ENCODE results near the gene MUC5AC.
"Not testable (repeated sequence)": the region's sequence is repeated elsewhere in the genome, so short reads cannot be mapped to it uniquely, and the experiment has no call there.

The MUC5AC gene

DNA sequence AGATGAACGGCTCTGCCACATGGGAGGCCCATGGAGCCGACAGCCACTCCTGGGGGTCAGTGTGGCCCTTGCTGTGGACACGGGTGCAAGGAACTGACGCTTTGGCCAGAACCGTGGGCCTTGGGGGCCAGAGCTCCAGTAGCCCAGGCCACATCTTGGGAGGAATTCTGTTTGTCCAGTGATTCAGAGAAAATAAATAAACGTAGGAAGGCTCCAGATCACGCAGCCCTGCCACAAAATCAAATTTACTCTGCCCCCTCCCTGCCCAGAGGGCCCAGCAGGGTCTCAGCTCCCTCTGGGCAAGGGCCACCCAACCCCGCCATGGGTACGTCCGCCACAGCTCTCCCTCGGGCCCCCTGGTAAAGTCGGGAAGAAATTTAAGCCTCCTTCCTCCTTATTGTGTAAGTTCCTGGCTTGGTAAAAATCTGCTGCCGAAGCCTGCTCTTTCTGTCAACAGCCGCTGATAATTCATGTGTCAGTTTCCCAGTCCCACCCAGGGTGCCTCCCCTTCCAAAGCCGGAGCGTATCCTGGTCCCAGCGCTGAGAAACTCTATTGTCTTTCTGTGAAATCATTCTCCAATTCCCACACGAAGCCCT lies 6.9 kb upstream of the MUC5AC start:
- no peak for DNase-seq

DNA sequence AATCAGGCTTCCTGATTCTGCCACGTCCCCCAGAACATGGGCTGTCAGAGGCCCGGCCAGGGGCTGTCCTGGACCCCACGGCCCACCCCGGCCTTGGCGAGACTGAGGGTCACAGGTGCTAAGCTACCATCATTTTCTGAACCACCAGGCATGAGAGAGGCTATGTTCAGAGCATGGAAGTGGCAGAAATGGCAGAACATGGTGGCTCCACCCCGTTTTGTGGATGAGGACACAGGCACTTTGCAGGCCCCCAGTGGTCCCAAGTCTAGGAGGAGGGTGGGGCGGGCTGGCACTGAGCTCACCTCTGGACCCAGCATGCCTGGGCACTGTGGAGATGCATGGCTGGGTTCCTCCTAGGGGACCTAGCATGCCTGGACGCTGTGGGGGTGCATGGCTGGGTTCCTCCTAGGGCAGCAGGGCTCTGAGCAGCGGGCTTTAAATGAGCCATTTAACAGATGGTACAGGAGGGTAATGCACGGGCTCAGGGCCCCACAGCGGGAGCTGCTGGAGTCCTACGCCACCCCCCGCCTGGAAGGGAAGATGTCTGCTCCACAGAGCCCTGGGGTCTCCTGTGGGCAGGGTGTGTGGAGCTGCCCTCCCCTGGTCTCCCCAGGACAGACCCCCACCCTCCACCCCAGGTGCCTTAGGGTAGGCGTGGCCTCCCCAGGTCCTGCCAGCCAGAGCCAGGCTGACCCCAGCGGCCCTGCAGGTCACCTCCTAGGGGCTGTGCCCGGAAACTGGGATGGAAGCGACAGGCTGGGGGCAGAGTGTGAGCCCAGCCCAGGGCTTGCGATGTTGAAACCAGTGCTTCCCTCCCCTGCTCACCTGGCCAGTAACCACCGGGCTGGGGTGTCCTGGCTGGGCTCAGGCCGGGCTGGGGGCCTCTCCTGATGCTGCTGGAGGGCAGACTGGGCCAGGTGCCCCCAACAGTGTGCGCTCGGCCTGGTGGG lies 6.1 kb upstream of the MUC5AC start:
- DNase-seq = no peak

DNA sequence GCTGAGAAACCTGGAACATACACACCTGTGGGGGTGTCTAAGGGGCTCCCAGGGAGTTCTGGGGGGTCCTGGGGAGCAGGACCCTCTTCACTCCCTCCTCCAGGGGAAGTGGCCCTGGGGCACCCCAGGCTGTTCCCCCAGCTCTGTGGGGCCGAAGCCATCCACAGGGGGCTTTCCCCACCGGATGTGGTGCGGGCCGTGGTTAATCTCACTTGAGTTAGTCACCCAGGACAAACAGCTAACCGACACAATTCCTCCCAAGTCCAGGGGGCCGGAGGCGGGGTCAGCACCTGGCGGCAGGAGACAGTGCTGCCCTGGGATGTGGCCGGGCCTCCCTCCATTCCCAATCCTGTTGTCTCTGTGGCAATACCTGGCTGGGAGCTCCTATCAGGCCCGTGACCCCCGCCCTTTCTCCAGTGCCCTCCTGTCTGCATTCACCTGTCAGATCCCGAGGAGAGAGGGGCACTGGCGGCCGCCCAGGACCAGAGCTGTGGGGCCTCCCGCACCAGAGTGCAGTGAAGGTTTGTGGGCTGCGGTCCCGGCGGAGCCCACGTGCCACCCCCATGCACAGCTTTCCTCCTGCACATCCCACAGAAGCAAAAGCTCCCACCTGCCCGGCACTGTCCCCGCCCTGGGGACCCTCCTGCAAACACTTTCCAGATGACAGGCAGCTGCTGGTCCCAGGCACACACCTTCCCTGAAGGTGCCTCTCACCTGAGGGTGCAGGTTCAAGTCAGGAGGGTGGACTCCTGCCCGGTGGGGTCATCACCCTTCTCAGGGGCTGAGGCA lies 5.2 kb upstream of the MUC5AC start:
- DNase-seq = no peak

DNA sequence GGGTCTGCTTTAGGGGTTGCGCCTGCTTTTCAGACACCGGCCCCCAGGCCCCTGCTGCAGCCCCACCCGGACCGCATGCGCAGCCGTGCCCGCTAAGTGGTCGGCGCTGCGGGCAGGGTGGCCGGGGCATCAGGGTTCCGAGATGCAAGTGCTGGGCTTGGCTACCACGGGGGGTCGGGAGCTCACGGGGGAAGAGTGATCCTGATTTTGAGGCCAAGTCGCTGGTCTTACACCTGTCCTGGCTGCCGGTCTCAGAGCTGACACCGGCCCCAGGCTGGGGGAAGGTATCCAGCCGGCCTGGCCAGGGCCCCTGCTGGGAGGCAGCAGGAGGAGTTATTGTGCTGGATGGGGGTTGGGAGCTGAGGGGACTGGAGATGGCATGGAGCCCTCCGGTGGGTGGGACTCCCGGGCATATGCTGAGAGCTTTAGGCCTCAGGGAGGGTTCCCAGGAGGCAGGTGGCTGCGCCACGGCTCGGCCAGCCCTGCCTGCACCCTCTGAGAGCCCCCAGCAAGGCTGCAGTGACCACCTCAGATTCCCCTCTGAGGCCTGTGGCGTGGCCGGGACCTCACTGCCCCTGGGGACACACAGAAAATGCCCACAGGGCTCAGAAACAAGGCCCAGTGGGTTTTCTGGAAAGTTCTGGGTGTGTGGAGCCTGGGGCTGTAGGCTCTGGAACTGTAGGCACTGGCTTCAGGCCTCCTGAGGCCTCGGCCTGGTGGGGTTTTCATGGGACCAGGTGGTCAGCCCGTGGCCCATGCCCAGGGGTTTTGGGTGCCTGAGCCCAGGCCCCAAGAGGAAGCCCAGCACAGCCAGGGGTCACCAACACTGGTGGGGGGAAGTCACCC lies 4.4 kb upstream of the MUC5AC start:
- no peak for DNase-seq

DNA sequence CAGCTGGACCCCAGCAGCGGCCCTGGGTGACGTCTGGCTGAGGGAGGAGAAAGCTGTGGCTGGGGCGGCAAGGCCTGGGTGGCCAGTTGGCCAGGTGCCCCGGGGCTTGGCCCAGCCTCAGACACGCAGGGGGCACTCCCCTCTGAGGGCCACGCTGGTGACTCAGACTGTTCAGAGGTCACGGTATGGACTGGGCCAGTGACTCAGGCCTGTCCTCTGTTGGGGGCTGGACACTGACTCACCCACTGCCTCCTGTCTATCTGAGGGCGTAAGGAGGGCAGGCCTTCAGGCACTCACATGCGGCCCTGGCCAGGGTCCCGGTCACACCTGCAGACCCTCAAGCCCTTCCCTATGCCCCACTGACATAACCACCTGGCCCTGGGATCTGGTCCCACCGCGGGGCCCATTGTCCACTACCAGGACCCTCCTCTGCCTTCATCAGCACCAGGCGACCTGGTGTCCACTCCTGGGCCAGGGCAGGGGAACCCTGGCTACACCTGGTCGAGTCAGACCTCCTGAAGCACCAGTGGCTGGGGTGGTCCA lies 3.7 kb upstream of the MUC5AC start:
- no peak for DNase-seq

DNA sequence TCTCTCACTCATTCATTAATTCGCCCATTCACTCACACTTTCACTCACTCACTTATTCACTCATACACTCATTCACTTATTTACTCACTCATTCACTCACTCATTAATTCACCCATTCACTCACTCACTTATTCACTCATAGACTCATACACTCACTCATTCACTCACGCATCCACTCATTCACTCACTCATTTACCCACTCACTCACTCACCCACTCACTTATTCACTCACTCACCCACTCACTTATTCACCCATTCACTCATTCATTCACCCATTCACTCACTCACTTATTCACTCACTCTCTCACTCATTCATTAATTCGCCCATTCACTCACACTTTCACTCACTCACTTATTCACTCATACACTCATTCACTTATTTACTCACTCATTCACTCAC lies 3.1 kb upstream of the MUC5AC start:
- not testable (repeated sequence) for DNase-seq

DNA sequence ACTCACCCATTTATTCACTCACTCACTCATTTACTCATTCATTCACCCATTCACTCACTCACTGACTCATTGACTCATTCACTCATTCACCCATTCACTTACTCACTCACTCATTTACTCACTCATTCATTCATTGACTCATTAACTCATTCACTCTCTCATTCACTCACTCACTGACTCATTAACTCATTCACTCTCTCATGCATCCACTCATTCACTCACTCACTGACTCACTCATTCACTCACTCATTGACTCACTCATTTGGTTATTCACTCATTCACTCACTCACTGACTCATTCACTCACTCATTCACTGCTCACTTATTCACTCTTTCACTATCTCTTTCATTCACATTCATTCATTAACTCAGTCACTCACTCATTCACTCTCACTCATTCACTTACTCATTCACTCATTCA lies 2.5 kb upstream of the MUC5AC start:
- DNase-seq = no peak

DNA sequence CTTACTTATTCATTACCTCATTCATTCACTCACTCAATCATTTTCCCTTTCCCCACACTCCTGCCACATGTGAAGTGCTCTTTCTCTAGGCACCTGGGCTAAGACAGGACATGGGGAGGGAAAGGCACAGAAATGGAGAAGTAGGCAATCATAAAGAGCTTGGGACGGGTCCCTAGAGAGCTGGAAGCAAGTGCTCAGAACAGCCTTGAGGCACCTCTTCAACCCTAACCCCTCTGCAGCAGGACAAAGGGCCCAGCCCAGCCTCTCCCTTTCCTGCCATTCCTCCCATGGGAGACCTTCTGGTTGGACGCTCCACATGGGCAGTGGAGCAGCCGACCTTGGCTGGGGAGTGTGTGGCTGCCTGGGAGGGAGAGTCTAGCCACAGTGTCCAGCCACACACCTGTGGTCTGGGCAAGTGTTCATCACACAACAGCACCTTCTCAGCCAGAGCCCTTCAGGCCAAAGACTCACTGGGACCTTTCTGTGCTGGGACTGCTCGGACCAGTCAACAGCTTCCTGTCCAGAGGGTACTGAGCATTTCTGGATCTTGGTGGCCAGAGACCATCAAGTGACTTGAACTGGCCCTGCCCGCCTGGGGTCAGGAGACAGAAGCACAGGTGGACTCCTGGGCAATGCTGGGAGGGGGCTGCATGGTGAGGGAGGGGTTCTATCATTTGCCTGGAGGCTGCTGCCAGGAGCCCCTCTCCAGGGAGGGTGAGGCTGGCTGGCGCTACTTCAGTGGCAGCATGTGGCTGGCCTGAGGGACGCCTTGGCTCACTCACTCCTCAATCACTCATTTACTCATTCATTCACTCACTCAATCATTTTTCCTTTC lies 1.0 kb upstream of the MUC5AC start:
- DNase-seq = no peak

DNA sequence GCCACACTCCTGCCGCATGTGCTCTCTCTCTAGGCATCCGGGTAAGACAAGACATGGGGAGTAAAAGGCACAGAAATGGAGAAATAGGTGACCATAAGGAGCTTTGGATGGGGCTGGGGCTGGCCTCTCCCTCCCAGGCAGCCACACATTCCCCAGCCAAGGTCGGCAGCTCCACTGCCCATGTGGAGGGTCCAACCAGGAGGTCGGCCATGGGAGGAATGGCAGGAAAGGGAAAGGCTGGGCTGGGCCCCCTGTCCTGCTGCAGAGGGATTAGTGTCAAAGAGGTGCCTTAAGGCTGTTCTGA lies 460 bp upstream of the MUC5AC start:
- DNase-seq = no peak

DNA sequence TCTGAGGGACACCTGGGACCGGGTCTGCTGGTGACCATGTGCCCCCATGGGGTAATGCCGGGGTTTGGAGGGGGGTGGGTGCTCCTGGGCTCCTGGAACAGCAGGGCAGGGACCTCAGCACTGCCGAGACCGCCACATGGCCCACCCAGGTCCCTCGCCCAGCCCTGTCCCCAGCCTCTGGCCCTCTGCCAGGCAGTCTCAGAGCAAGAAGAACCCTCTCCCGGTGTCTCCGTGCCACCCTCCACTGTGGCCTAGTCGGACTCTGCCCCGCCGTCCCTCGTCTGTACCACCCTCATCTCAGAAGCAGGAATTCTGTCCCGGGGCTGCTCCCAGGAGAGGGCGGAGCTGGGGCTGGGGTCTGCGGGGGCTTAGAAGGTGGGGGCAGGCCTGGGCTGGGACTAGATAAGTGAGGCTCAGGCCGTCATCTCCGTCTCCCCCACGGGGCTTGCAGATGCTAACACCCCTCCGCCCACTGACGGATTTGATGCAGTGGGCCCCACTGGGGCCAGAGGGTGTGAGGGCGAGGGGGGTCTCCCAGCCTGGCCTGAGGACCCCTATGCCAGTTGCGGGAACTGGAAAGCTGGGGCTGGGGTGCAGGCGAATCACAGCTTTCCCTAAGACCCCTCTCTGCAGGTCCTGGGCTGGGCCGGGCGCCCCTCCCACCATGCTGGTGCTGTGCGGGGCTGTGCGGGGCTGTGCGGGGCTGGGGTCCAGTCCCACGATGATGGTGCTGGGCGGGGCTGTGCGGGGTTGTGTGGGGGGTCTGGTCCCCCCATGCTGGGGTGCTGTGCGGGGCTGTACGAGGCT lies 1.1 kb downstream of the MUC5AC start:
- peak; percentile 13 for DNase-seq

DNA sequence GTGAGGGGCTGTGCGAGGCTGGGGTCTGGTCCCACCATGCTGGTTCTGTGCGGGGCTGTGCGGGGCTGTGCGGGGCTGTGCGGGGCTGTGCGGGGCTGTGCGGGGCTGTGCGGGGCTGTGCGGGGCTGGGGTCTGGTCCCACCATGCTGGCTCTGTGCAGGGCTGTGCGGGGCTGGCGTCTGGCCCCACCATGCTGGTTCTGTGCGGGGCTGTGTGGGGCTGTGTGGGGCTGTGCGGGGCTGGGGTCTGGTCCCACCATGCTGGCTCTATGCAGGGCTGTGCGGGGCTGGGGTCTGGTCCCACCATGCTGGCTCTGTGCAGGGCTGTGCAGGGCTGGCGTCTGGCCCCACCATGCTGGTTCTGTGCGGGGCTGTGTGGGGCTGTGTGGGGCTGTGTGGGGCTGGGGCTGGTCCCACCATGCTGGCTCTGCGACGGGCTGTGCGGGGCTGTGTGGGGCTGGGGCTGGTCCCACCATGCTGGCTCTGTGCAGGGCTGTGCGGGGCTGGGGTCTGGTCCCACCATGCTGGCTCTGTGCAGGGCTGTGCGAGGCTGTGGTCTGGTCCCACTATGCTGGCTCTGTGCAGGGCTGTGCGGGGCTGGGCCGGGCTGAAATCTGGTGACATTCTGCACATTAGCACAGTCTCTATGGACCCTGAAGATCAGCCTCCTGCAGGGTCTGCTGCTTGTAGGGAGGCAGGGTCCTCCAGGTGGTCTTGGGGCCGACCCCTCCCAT lies 1.9 kb downstream of the MUC5AC start:
- not testable (repeated sequence) for DNase-seq

DNA sequence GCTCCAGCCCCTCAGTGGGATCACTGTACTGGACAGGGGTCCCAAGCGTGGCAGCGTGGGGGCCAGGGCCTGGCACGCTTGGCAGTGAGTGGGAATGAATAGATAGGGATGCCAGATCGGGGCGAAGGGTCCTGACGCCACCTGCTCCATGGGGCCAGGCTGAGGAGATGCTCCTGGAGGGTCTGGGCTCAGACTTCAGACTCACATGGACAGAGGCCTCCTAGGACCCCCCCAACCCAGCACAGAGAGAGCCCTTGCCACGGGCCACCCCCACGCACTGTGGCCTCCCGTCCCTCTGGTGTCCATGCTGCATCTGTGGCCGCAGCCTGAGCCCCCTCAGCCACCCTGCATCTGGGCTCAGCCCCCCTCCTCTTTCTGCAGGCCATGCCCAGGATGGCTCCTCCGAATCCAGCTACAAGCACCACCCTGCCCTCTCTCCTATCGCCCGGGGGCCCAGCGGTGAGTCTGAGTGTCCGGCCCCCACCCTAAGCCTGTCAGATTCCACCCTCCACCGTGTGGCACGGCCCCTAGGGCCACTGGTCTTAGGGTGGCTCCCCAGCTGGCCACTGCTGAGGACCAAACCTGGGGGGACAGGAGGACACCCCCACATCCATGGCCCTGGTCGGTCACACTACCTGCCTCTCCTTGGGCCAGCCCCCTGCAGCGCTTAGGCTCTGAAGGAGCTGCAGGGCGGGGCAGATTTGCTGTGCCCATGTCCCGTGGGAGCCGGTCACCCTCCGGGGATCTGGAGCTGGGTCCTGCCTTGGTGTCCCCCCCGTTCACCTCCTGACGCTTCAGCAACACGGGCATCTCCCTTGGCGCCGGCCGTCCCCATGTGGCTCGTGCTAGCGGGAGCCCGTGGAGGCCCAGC lies 2.7 kb downstream of the MUC5AC start:
- DNase-seq = no peak

DNA sequence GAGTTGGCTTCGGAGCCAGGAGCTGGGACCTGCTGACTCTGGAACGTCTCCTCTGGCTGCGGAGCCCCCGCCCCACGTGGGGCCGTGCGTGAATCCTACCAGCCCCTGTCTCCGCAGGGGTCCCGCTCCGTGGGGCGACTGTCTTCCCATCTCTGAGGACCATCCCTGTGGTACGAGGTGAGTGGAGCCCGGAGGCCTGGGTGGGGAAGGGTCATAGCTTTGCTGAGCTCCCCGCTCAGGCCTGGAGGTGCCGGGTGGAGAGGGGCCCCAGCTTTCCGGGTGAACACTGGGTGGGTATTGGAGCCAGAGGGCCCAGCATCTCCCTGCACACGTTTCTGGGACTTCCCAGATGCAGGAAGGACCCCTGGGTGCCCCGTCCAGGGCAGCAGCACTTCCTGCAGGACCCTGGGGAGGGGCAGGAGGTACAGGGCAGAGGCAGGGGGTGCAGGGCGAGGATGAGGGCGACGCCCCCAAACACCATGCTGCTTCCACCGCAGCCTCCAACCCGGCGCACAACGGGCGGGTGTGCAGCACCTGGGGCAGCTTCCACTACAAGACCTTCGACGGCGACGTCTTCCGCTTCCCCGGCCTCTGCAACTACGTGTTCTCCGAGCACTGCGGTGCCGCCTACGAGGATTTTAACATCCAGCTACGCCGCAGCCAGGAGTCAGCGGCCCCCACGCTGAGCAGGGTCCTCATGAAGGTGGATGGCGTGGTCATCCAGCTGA lies 3.8 kb downstream of the MUC5AC start:
- peak; percentile 12 for DNase-seq

DNA sequence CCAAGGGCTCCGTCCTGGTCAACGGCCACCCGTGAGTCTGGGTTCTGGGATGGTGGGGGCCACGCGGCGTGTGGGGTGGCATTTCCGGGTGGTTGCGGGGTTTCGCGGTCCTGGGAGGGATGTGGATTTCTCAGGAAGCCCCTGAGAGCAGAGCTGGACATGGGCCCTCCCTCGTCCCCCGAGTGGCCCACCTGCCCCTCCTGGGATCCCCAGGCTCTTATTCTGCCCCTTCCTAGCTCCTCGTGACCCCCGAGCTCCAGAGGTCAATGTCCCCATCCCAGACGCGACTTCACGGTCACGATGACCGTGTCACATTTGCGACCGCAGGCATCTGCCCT lies 4.4 kb downstream of the MUC5AC start:
- no peak for DNase-seq

DNA sequence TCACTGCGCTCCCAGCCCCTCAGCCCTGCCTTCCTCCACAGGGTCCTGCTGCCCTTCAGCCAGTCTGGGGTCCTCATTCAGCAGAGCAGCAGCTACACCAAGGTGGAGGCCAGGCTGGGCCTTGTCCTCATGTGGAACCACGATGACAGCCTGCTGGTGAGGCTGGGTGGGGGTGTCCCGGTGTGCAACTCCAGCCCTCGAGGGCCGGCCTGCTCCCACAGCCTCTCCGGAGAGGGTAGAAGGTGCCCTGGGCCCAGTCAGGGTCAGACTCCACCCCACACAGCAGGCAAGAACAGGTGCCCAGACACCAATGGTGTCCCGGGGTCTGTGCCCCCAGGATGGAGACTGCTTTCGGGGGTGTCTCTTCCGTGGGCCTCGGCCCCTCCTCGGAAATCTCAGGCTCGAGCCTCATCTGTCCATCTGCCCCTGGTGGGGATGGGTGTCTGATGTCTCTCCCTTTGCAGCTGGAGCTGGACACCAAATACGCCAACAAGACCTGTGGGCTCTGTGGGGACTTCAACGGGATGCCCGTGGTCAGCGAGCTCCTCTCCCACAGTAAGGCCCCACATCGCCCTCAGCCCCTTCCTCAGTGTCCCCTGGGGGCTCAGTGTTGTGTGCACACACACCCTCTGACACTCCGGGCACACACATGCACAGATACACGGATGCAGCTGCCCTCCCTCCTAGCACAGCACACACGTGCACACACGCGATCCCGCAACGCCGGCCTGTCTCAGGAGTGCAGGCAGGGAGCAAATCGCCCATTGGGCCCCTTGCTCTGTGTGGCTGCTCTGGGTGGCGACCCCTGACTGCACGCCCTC lies 4.9 kb downstream of the MUC5AC start:
- peak; percentile 10 for DNase-seq

DNA sequence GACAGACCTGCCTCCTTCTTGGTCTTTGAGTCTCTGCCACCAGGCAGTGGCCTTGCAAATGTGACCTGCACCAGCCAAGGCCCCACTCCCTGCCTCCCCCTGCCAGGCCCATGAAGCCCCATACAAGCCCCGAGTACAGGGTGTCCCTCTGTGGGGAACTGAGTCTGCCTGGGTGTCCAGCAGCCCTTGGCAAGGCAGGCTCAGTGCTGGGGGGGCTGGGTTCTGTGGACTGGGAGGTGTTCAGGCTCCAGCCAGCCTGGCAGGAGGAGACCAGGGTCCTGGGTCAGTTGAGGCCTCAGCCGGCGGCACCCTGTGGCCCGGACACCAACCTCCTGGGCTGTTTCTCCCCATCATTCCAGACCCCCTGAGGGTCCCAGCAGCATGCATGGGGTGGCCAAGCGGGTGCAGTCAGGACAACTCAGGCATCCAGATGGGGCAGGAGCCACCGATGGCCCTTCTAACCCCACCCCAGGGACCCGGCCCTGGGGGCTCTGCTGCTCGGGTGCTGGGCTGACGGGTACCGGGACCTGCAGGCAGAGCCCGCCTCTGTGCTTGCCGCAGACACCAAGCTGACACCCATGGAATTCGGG lies 5.7 kb downstream of the MUC5AC start:
- DNase-seq = peak; percentile 9

Data from activated CD8-positive, alpha-beta memory T cell treated with anti-CD3 and anti-CD28 coated beads, Interleukin-2, amount 50 U/mL, for 4 hours (primary cell).